NCI-H1694 treated with DMSO at 0.1 percent for 48 hours (cell line): ENCODE data around the gene PHOSPHO1.

Experiments
- DNase-seq: peaks from one replicate; lab custom pipeline; 2025; lab: John Stamatoyannopoulos, UW

Gene PHOSPHO1

GRCh38 chr17:49242813-49243212 is 12.2 kb upstream of the PHOSPHO1 start:
- DNase-seq, result no peak

DNA sequence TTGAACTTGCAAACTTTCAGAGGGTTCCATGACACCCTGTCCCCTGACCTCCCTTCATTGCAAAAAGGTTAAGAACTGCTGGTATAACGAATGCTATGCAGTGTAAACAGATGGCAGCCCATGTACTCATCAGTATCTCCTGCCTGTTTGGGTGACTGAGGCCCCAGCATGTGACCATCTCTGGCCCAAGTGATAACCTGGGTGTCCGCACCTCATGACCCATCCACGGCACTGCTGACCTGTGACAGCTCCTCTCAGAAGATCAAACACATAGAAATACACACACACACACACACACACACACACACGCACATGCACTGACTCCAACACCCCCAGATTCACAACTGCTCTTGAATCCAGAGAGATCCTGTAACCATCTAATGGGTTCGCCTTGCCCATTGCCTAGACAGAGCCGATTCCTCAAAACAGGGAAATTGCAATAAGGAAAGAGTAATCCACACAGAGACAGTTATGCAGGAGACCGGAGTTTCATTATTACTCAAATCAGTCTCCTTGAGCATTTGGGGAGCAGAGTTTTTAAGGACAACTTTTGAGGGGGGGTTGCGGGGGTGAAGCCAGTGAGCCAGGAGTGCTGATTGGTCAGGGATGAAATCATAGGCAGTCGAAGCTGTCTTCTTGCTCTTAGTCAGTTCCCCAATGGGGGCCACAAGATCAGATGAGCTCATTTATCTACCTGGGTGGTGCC is 11.3 kb upstream of the PHOSPHO1 start:
- no peak for DNase-seq

DNA sequence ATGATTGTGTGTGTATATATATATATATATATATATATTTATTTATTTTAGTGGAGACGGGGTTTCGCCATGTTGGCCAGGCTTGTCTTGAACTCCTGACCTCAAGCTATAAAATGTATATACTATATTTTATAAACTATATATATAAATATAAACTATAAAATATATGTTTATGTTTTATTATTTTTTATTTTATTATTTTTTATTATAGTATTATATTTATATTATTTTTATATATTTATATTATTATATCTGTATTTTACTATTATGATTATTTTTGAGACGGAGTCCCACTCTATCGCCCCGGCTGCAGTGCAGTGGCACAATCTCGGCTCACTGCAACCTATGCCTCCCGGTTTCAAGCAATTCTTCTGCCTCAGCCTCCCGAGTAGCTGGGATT is 10.5 kb upstream of the PHOSPHO1 start:
- no peak for DNase-seq

DNA sequence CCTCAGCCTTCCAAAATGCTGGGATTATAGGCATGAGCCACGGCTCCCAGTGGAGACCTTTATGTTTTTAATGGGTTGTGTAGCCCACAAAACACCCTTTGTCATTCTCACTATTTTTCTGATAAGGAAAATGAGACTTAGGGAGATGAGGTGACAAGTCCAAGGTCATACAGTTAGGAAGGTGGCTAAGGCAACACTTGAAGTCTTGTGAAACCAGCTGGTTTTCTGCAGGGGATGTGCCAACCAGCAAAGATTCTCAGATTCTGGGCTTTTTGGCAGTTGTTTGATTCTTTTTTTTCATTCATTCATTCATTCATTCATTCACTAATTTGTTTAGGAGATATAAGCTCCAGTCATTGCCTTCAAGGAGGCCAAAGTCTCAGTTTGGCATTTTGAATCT is 10.0 kb upstream of the PHOSPHO1 start:
- DNase-seq, result no peak

DNA sequence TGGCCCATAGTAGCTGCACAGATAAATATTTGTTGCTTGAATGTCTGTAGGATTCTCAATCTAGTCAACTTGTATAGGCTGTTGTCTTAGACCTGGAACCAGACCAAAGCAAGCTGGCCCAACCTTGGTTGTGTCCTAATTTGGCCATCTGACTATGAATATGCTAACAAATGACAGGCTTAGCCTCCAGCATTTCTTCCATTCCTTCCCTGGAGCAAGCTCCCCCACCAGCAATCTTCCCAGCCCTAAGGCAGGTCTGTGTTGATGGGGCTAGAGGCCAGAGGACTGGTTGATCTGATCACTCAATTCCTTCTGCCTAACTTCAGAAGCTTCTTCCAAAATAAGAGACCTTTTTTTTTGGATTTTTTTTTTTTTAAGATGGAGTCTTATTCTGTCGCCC is 9.4 kb upstream of the PHOSPHO1 start:
- no peak for DNase-seq

- DNase-seq, result no peak
Measured at GRCh38 chr17:49235896-49236295, 5.3 kb upstream of the PHOSPHO1 start.

GRCh38 chr17:49234509-49235080 is 4.0 kb upstream of the PHOSPHO1 start:
- no peak for DNase-seq

GRCh38 chr17:49231563-49231894 is 942 bp upstream of the PHOSPHO1 start:
- no peak for DNase-seq

DNA sequence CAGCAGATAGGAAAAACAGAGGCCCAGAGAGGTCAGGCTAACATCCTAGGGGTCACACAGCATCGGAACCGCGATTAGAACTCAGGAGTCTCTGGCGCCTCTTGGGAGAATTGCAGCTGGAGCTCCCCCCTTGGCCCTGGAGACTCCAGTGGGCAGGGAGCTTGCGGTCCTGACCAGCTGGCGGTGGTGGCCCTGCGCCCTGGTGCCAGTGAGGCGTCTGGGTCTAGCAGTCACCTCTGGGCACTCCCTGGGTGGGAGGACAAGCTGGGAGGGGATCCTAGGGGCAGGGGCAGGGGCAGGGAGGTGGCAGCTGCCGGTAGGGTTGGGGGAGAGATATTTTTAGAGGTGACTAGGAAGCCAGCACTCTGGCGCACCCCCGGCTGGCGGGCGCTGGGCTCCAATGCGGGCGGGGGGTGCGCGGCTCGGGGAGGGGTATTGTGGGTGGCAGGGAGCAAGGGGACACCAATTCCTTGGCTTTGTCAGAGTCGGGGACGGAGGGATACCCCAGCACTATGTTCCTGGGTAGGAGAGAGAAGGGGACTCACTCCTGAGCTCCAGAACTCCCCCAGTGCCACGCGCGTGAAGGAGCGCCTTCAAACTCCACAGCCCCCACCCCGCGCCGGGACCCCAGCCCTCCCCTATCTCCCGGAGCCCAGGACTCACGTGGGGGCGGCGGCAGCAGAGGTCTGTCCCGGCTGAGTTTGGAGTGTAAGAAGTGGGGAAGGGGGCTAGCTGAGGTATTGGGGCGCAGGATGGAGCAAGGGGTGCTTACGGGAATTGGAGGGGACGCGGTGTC is 584 bp downstream of the PHOSPHO1 start:
- DNase-seq, result no peak

DNA sequence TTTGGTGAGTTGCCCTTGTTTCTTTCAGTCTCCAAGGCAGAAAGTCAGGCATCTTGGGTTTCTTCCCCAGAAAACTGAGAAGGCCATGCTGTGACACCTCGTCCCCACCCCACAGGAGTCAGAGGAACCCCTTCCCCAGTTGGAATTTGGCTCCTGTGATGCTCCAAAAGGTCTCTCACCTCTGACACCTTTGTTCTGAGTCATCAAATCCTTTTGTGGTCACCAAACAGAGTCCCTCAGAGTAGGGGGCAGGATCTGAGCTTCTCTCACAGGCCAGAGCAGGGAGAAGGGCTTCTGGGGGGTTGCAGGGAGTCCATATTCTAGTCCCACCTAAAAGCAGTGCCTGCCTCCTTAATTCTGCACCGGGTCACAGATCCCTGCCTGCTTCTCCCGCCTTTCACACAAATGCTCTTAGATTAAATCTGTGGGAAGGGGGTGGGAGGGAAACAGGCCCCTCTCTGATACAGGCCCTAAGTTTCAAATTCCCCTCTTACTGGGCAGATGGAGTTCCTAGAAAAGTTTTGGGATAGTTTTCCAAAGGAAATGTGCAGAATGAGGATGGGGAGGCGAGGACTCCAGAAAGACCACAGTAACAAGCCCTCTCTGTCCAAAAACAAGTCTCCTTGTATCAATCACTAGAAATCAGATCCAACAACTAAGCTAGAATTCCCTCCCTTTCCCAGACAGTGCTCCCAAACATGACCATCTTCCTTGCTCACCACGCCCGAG is 1.3 kb downstream of the PHOSPHO1 start:
- no peak for DNase-seq

- DNase-seq, result peak; percentile 4
Measured at GRCh38 chr17:49227436-49228261, 2.9 kb downstream of the PHOSPHO1 start.

DNA sequence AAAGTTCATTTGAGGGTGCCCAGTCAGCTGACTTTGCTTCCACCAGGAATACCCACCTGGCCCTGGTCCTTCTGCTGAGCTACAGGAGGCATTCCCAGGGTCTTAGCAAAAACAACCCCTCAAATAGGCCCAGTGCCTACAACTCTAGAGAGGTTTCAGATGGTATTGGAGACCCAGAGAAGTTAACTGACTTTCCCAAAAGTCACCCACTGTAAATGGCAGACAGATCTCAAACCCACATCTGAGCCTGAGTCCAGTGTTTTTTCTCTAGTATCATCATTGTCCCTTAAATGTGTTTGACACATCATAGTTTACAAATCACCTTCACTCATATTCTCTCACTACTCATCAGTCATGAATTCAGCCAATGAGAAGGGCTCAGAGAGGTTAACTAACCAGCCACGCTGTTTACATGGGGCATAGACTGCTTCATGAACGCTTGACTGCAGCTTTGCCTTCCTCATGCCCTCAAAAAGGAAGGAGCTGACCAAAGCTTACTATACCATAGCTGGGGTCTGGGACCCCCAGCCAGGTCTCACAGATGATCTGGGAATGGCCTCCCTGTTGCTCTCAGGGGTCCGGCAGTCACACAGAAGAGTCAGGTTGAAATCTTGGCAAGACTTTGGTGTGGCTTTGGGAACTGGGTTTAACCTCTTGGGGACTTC is 3.7 kb downstream of the PHOSPHO1 start:
- DNase-seq, result no peak

DNA sequence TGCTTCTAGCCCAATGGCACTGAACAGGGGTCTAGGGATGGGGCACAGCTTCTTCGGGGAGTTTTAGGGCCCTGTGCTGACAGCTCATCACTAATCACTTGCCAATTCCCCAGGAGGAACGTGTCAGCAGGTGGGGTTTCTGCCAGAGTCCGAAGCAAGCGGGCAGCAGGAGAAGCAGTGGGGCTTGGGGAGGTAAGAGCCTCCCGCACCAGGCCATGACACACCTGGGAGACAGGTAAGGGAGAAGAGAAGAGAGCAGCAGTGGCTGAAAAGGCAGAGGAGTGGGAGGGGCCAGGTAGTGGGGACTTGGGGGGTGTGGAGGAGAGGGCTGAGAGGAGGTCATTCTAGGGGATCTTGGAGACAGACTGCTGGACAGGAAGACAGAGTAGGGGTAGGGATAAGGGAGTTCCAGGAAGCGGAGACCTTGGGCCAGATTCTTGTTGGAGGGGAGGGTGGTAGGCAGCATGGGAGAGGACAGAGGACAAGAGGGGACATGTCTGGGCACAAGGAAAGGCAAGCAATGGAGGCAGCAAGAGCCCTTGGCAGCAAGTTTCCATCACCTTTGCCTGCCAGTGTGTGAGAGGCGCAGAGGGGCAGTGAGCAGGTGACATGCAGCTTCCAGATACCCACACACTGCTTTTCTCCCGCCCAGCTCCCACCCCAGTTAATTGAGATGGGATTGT is 4.9 kb downstream of the PHOSPHO1 start:
- DNase-seq, result no peak

GRCh38 chr17:49224997-49225337 is 5.6 kb downstream of the PHOSPHO1 start:
- no peak for DNase-seq

GRCh38 chr17:49224198-49224996 is 6.2 kb downstream of the PHOSPHO1 start:
- DNase-seq, result no peak

DNA sequence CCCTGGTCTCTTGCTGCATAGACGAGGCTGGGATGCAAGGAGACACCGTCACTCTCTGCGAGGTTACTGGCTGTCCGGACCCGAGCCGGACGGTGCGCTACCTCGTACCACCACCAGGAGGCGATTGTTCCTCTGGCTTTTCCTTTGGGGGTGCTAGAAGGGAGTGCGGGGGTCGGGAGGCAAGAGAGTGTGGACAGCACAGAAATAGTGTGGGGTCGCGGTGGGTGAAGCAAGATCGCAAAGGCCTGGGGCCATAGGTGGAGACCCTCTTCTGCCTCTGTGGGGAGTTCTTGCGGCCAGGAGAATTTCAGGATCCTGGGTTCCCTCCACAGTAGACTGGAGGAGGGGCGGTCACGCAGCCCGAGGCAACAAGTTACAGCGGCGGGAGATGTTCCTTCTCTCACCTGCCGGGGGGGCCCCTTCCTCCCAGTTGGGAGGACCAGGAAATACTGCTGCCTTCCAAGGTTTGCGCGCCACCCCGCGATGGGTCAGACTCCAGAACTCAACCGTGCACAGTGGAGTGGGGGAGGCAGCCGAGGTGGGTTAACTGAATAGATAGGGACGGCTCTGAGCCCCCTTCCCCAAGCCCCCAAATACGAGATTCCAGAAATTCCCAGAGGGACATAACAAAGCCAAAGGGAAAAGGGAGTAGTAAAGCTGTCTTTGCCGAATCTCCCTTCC is 6.9 kb downstream of the PHOSPHO1 start:
- no peak for DNase-seq

DNA sequence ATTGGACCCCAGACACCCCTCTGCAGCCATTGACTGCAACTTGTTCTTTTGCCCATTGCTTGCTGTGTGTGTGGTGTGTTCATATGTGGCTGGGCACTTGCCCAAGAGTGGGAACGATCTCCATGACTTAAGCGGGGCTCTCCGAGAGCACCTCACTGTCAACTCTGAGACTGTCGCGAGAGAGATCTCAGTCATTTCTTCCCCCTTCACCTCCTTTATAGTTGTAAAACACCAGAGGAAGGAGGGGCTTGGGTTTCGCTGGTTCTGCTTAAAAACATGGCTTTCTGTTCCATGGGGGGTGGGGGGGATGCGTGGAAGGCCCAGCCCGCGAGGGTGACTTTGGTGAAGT is 7.4 kb downstream of the PHOSPHO1 start:
- no peak for DNase-seq

GRCh38 chr17:49219987-49220386 is 10.6 kb downstream of the PHOSPHO1 start:
- DNase-seq, result no peak
